Naive thymus-derived CD4-positive, alpha-beta T cell (primary cell): ENCODE data around the gene FIGN. TPM values are rescaled to one million over a fixed set of nuclear protein-coding genes. Genes with fewer than 3 reads are reported as not detected.

Experiments used
- ATAC-seq: fragments of 150-1000 bp; cut with Tn5 transposase; 2 replicates; pipeline ENCODE4 v1.10.0; 2021; ENCODE audit warnings: mild to moderate bottlenecking, moderate library complexity
- CTCF ChIA-PET: fragments of 350-600 bp; sonication (Branson Sonifier 250); formaldehyde crosslinking; loops from one replicate; lab custom pipeline; 2021; ENCODE audit warnings: antibody characterized with exemption; lab: Charles Lee
- POLR2A ChIA-PET: fragments of 350-600 bp; sonication (Branson Sonifier 250); formaldehyde crosslinking; loops from one replicate; lab custom pipeline; 2021; ENCODE audit warnings: antibody characterized with exemption, inconsistent platforms; lab: Charles Lee
- DNase-seq, 9 donors: peaks; one replicate each; pipeline versions ENCODE4 v3.0.0 to v3.0.0-alpha.2; 2020 to 2022; ENCODE audit warnings: mixed read lengths in 1 of 9
- H3K27ac ChIP-seq: one replicate; pipeline ENCODE4 v1.7.0; 2013; ENCODE audit warnings: mild to moderate bottlenecking, low read depth, low read length, moderate library complexity
- H3K27me3 ChIP-seq, 2 donors: one replicate each; pipeline ENCODE4 v1.7.0; 2013; ENCODE audit warnings: low read length in 2 of 2, mild to moderate bottlenecking in 2 of 2, moderate library complexity in 2 of 2; ENCODE audit not compliant: control insufficient read depth in 2 of 2, insufficient read depth in 2 of 2
- H3K36me3 ChIP-seq, 3 experiments: 1 replicate in 2 of 3; 2 replicates in 1 of 3; pipeline ENCODE4 v1.7.0; 2013; ENCODE audit warnings: low read length in 3 of 3, mild to moderate bottlenecking in 3 of 3, moderate library complexity in 1 of 3; ENCODE audit not compliant: insufficient read depth in 3 of 3, control insufficient read depth in 2 of 3
- H3K4me1 ChIP-seq, 2 donors: one replicate each; pipeline ENCODE4 v1.7.0; 2013; ENCODE audit warnings: low read length in 2 of 2, mild to moderate bottlenecking in 2 of 2, moderate library complexity in 1 of 2; ENCODE audit not compliant: control insufficient read depth in 2 of 2, insufficient read depth in 2 of 2
- H3K4me3 ChIP-seq: 2 replicates; pipeline ENCODE4 v1.7.0; 2013; ENCODE audit warnings: mild to moderate bottlenecking, low read length
- H3K9me3 ChIP-seq, 3 experiments: 1 replicate in 2 of 3; 2 replicates in 1 of 3; pipeline ENCODE4 v1.7.0; 2013; ENCODE audit warnings: low read length in 3 of 3; ENCODE audit not compliant: control insufficient read depth in 2 of 3
- H3K27ac Mint-ChIP-seq, 9 donors: one replicate each; pipeline ENCODE4 v1.8.0; 2020 to 2022; ENCODE audit warnings: mixed read lengths in 9 of 9, mild to moderate bottlenecking in 8 of 9, moderate library complexity in 5 of 9, inconsistent platforms in 2 of 9
- H3K27me3 Mint-ChIP-seq, 5 donors: one replicate each; pipeline ENCODE4 v1.8.0; 2021 to 2022; ENCODE audit warnings: mixed read lengths in 5 of 5, mild to moderate bottlenecking in 1 of 5
- H3K36me3 Mint-ChIP-seq, 5 donors: one replicate each; pipeline ENCODE4 v1.8.0; 2020 to 2022; ENCODE audit warnings: mixed read lengths in 5 of 5, mild to moderate bottlenecking in 3 of 5, inconsistent platforms in 1 of 5
- H3K4me1 Mint-ChIP-seq, 7 donors: one replicate each; pipeline ENCODE4 v1.8.0; 2020 to 2022; ENCODE audit warnings: mixed read lengths in 7 of 7, mild to moderate bottlenecking in 3 of 7, inconsistent platforms in 1 of 7
- H3K4me3 Mint-ChIP-seq, 10 donors: one replicate each; pipeline ENCODE4 v1.8.0; 2020 to 2022; ENCODE audit warnings: mild to moderate bottlenecking in 10 of 10, mixed read lengths in 10 of 10, moderate library complexity in 6 of 10, inconsistent platforms in 2 of 10
- H3K9me3 Mint-ChIP-seq, 11 donors: one replicate each; pipeline ENCODE4 v1.8.0; 2020 to 2022; ENCODE audit warnings: mixed read lengths in 11 of 11, mild to moderate bottlenecking in 4 of 11, inconsistent platforms in 1 of 11, moderate library complexity in 1 of 11
- intact Hi-C, 2 donors: fragments of 100-400 bp; cut with micrococcal nuclease; formaldehyde crosslinking; loops; one replicate each; pipeline ENCODE4 v1.15.1; 2023
- polyA plus RNA-seq, 2 donors: library from polyadenylated mRNA; unstranded; fragments of 300-500 nt; fragmentation: Illumina TruSeq; gene quantifications; one replicate each; pipeline ENCODE4 v1.2.3, GENCODE V29; 2021
- total RNA-seq, 6 experiments: library from RNA in 5 of 6; stranded (reverse) in 5 of 6; gene quantifications; 1 replicate in 5 of 6; 2 replicates in 1 of 6; pipeline ENCODE4 v1.2.3 and lab custom pipeline; 2021 to 2026

FIGN gene
- total and polyA plus RNA-seq, 7 experiments from 2014 or later: 0.05 TPM; not detected in 6

DNA sequence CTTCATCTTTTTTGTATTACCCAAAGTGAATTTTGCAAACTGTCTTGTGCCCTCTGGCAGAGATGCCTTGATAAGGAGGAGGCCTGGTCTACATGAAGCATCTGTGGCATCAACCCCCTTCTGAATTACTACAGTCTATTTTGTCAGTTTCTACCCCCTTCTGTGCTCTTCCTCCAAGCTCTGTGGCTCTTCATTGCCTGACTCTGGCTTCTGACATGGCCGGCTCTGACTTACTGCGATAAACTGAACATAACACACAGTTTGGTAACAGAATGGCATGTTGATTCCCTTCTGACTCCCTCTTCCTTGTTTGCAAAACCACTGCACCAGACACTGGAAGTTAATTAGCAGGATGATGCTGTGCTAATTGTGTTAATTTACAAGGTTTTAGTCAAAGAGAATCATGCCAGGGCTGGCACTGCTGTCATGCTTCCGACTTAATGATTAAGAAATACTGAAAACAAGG lies 122.5 kb downstream of the FIGN start:
- Histone ChIP-seq H3K4me1 (no peaks in the 10 kb centered on the region), H3K27me3 (no peaks in the 10 kb centered on the region), H3K9me3 (no peaks in the 10 kb centered on the region), H3K4me3 (no peak overlapping the region), H3K27ac (no peak overlapping the region), H3K36me3 (no peaks in the 10 kb centered on the region)
- ChIA-PET CTCF (no interaction called here), POLR2A (no interaction called here)
- Mint-ChIP-seq H3K27me3 (no peaks in the 10 kb centered on the region), H3K36me3 (no peaks in the 10 kb centered on the region), H3K27ac (no peak overlapping the region), H3K4me3 (no peak overlapping the region), H3K4me1 (peaks cover 0 to 2% (median 0%) of the 10 kb centered on the region in 7 donors), H3K9me3 (peaks cover 0 to 6% (median 0%) of the 10 kb centered on the region in 11 donors)
- ATAC-seq: no peak
- DNase-seq: no peak
- intact Hi-C loops: no loop called here

DNA sequence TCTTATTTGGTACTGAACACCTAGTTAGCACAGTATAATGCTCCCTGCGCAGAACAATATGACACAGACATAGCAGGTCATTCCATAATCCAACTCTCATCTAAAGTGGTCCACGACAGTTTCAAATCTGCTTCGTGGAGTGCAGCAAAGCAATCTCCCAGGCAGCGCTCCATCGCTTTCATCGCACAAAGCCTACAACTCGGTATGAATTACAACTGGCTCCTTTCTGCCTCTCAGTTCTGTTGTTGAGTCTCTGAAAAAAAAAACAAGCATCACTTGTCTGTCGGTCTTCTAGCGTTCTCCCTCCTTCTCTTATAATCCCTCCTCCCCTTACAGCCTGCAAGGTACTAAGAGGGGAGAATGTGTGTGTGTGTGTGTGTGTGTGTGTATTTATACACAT lies 123.5 kb downstream of the FIGN start:
- H3K36me3 ChIP-seq: no peaks in the 10 kb centered on the region
- ATAC-seq (no peak), DNase-seq (no peak)
- Mint-ChIP-seq H3K9me3 (peaks cover 0 to 7% (median 0%) of the 10 kb centered on the region in 11 donors), H3K27ac (no peak overlapping the region), H3K27me3 (no peaks in the 10 kb centered on the region), H3K36me3 (no peaks in the 10 kb centered on the region), H3K4me3 (no peak overlapping the region), H3K4me1 (peaks cover 0 to 2% (median 0%) of the 10 kb centered on the region in 7 donors)
- H3K27me3 ChIP-seq: no peaks in the 10 kb centered on the region
- intact Hi-C loops: no loop called here
- POLR2A ChIA-PET: no interaction called here
- CTCF ChIA-PET: no interaction called here
- H3K4me3 ChIP-seq: no peak overlapping the region
- no peaks in the 10 kb centered on the region for H3K4me1 ChIP-seq
- no peak overlapping the region for H3K27ac ChIP-seq
- H3K9me3 ChIP-seq: no peaks in the 10 kb centered on the region

DNA sequence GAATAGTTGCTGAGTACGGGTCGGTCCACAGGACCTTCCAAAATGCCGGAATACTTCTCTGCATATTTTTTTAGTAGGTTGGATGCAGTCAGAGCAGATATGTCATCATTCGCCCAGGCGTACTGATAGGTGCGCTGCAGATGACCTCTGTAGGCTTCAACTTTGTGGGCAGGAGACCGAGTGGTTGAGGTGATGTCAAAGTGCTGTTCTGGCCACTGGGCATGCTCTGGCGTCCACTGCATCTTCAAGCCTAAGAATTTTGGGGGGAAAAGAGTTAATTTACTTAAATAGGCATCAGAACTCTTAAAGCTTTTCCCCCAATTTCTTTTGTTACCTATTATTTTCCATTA lies 124.3 kb downstream of the FIGN start:
- no peak for DNase-seq
- no peaks in the 10 kb centered on the region for H3K9me3 ChIP-seq
- no peaks in the 10 kb centered on the region for H3K27me3 Mint-ChIP-seq
- H3K4me1 Mint-ChIP-seq: peaks cover 0 to 2% (median 0%) of the 10 kb centered on the region in 7 donors
- H3K4me3 Mint-ChIP-seq: no peak overlapping the region
- H3K27ac ChIP-seq: no peak overlapping the region
- CTCF ChIA-PET: no interaction called here
- H3K36me3 ChIP-seq: no peaks in the 10 kb centered on the region
- POLR2A ChIA-PET: no interaction called here
- no peaks in the 10 kb centered on the region for H3K36me3 Mint-ChIP-seq
- no peak for ATAC-seq
- no peak overlapping the region for H3K27ac Mint-ChIP-seq
- H3K27me3 ChIP-seq: no peaks in the 10 kb centered on the region
- intact Hi-C loops: no loop called here
- peaks cover 0 to 6% (median 0%) of the 10 kb centered on the region in 11 donors for H3K9me3 Mint-ChIP-seq
- H3K4me1 ChIP-seq: no peaks in the 10 kb centered on the region
- H3K4me3 ChIP-seq: no peak overlapping the region

DNA sequence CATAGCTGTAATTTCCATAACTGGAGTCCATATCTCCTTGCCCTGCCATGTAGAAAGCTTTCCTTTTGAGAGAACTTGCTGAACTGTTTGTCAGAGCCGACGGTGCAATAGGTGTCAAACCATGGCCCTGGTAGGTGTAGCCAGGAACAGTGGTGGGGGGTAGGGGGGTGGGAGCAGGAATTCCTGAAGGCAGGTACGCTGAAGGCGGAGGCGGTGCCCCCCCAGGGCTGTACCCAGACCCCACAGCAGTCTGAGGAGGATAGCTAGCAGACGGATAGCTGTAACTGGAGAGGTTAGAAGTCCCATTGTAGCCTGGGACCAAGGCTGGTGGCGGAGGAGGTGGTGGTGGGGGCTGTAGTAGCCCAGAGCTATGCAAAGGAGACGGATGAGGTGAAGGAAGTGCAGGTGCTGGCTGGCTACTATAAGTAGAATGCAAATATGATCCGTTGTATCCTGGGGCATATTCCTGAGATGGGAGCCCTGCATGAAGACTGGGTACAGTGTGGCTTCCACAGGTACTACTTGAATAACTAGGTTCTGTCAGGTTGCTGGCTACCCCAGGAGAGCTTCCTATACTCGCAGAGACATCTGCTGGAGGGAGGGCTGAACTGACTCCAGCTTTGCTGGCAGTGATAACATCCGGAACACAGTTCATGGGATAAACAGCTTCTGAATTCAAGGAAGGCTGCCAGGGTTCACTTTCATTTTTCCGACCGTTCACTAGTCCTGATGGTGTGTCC lies 124.8 kb downstream of the FIGN start:
- Mint-ChIP-seq H3K4me3 (no peak overlapping the region), H3K27me3 (no peaks in the 10 kb centered on the region), H3K4me1 (peaks cover 0 to 2% (median 0%) of the 10 kb centered on the region in 7 donors), H3K9me3 (peaks cover 0 to 6% (median 0%) of the 10 kb centered on the region in 11 donors), H3K27ac (no peak overlapping the region), H3K36me3 (no peaks in the 10 kb centered on the region)
- Histone ChIP-seq H3K27ac (no peak overlapping the region), H3K4me3 (no peak overlapping the region), H3K36me3 (no peaks in the 10 kb centered on the region), H3K27me3 (no peaks in the 10 kb centered on the region), H3K9me3 (no peaks in the 10 kb centered on the region), H3K4me1 (no peaks in the 10 kb centered on the region)
- intact Hi-C loops: no loop called here
- DNase-seq (no peak), ATAC-seq (no peak)
- ChIA-PET POLR2A (no interaction called here), CTCF (no interaction called here)

DNA sequence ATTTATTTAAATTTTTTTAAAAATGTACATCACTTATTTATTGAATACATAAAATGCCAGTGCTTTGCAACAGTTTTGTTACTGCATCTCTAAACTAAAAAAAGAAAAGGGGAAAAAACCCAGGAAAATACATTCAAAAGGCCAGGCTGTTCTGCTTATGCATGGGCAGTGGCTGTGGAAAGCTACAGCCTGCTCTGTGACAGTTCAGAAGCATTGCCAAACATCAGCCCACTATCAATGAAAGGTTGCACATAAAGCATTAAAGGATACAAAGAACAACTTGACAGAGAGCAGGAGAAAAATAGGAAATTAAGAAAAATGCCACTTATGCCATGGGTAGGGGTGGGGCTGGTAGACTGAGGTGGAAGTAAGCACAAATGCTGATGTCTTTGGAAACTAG lies 128.2 kb downstream of the FIGN start:
- ATAC-seq (no peak), DNase-seq (no peak)
- Mint-ChIP-seq H3K36me3 (no peaks in the 10 kb centered on the region), H3K4me1 (peaks cover 0 to 2% (median 0%) of the 10 kb centered on the region in 7 donors), H3K9me3 (peaks cover 0 to 6% (median 0%) of the 10 kb centered on the region in 11 donors), H3K27me3 (no peaks in the 10 kb centered on the region), H3K27ac (no peak overlapping the region), H3K4me3 (no peak overlapping the region)
- Histone ChIP-seq H3K4me3 (no peak overlapping the region), H3K36me3 (no peaks in the 10 kb centered on the region), H3K27ac (no peak overlapping the region), H3K27me3 (no peaks in the 10 kb centered on the region), H3K4me1 (no peaks in the 10 kb centered on the region), H3K9me3 (no peaks in the 10 kb centered on the region)
- POLR2A ChIA-PET: no interaction called here
- CTCF ChIA-PET: no interaction called here
- intact Hi-C loops: no loop called here

DNA sequence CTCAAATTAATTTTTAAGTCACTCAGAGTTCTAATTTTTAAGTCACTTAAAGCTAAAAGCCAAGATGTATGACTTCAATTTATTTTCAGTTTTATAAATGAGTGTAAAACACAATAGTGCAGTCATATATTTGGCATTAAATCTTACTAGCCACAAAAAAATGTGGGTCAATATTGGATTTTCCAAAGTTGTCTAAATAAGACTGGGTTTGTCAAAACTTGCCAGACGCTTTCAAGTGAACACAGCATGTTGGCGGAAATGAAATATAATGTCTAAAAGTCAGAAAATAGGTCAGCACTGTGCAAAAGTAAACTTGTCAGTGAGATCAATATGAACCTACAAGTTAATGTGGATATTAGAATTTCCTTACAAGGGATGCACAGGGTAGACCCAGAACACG lies 128.9 kb downstream of the FIGN start:
- DNase-seq: no peak
- ATAC-seq: no peak
- H3K27ac ChIP-seq: no peak overlapping the region
- intact Hi-C loops: no loop called here
- no peaks in the 10 kb centered on the region for H3K36me3 Mint-ChIP-seq
- H3K4me1 ChIP-seq: no peaks in the 10 kb centered on the region
- no peak overlapping the region for H3K27ac Mint-ChIP-seq
- POLR2A ChIA-PET: no interaction called here
- peaks cover 0 to 7% (median 0%) of the 10 kb centered on the region in 11 donors for H3K9me3 Mint-ChIP-seq
- H3K9me3 ChIP-seq: no peaks in the 10 kb centered on the region
- H3K4me3 Mint-ChIP-seq: no peak overlapping the region
- no peaks in the 10 kb centered on the region for H3K27me3 Mint-ChIP-seq
- no peaks in the 10 kb centered on the region for H3K27me3 ChIP-seq
- peaks cover 0 to 2% (median 0%) of the 10 kb centered on the region in 7 donors for H3K4me1 Mint-ChIP-seq
- no peak overlapping the region for H3K4me3 ChIP-seq
- CTCF ChIA-PET: no interaction called here
- H3K36me3 ChIP-seq: no peaks in the 10 kb centered on the region

DNA sequence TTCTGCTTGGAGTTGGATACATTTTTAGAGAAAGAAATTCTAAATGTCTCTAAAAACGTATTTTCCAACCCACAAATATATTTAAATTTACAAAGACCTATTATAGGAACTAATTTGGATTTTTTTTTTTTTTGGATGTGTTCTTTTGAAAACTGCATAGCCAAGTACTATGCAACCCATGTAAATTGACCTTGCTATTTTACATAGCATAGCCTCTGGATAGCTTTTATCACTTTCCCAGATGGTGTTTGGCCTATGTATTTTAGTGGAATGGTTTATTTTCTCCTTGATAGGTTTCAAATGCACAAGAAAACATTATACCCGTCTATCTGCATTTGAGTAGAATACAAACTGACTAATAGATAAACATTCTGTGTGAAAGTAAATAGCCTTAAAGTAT lies 130.0 kb downstream of the FIGN start:
- Mint-ChIP-seq H3K4me3 (no peak overlapping the region), H3K4me1 (no peaks in the 10 kb centered on the region), H3K9me3 (peaks cover 0 to 8% (median 0%) of the 10 kb centered on the region in 11 donors), H3K27me3 (no peaks in the 10 kb centered on the region), H3K27ac (no peak overlapping the region), H3K36me3 (no peaks in the 10 kb centered on the region)
- ChIA-PET POLR2A (no interaction called here), CTCF (no interaction called here)
- ATAC-seq (no peak), DNase-seq (no peak)
- intact Hi-C loops: no loop called here
- Histone ChIP-seq H3K36me3 (no peaks in the 10 kb centered on the region), H3K27me3 (no peaks in the 10 kb centered on the region), H3K4me3 (no peak overlapping the region), H3K27ac (no peak overlapping the region), H3K9me3 (no peaks in the 10 kb centered on the region), H3K4me1 (no peaks in the 10 kb centered on the region)
